Right cardiac atrium (tissue), 5 donors: ENCODE results near the gene C17orf114.

Experiments used
- ATAC-seq, 2 donors: fragments of 200-7000 bp; cut with Tn5 transposase; one replicate each; pipeline versions ENCODE4 v1.8.0 to v1.9.1; 2020; ENCODE audit warnings: moderate library complexity in 2 of 2, mild to moderate bottlenecking in 1 of 2
- DNase-seq, 3 donors: peaks; one replicate each; pipeline ENCODE4 v3.0.0-alpha.2; 2020
- H3K27ac ChIP-seq: one replicate; pipeline ENCODE4 v1.5.1; 2013; ENCODE audit warnings: mild to moderate bottlenecking, low read length, control low read depth, moderate library complexity
- H3K27me3 ChIP-seq: one replicate; pipeline ENCODE4 v1.6.1; 2013; ENCODE audit not compliant: control insufficient read depth, insufficient read depth
- H3K4me1 ChIP-seq: one replicate; pipeline ENCODE4 v1.6.1; 2013; ENCODE audit warnings: low read length; ENCODE audit not compliant: control insufficient read depth, insufficient read depth
- H3K4me3 ChIP-seq: one replicate; pipeline ENCODE4 v1.5.1; 2013; ENCODE audit warnings: low read length, control low read depth
- H3K9me3 ChIP-seq: one replicate; pipeline ENCODE4 v1.6.1; 2013; ENCODE audit warnings: low read length; ENCODE audit not compliant: control insufficient read depth
- WGBS: extraction: QIAGEN DNeasy Blood & Tissue Kit; methylation state at CpG from one replicate; pipeline ENCODE4 v1.1.7; 2013; 5-methylcytosine and 5-hydroxymethylcytosine counted together
- intact Hi-C, 4 donors: fragments of 100-400 bp; cut with DNase I; formaldehyde crosslinking; loops; one replicate each; pipeline versions ENCODE4 v1.11.0 to v1.14.0; 2022 to 2023
- donor health status: healthy with polysubstance abuse.
- donor health status: DM: no; HTN: yes; CAD: no.
- donor health status: DM: no; HTN: no; CAD: no.
- donor health status: DM: no; HTN: yes; CAD: no; lungs with severe emphysema.
- donor health status: DM: yes; HTN: yes; CAD: no.

Gene C17orf114

DNA sequence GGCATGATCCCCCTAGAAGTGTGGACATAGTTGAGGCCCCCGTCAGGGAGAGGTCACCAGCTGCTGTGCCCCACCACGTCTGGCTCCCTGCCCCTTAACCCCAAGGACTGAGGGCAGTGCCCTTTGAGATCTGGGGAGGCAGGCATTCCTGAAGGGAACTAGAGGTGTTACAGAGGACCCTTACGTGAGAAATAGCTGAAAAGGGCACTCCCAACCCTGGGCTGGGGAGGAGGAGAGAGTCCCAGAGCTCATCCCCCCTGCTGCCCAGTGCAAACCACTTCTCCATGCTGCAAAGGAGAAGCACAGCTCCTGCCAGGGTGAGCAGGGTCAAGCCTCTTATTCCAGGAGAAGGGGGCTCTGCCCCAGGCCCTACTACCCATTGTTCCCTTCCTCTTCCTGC lies 20.7 kb upstream of the C17orf114 start:
- Histone ChIP-seq H3K4me3 (no peak overlapping the region), H3K4me1 (no peaks in the 10 kb centered on the region), H3K27me3 (no peaks in the 10 kb centered on the region), H3K9me3 (no peaks in the 10 kb centered on the region), H3K27ac (no peak overlapping the region)
- no peak for ATAC-seq
- WGBS: 74% methylated on average over 3 of the region's 3 CpGs
- DNase-seq: peak in 1 of 3 donors; percentile 33
- intact Hi-C loops: no loop called here

DNA sequence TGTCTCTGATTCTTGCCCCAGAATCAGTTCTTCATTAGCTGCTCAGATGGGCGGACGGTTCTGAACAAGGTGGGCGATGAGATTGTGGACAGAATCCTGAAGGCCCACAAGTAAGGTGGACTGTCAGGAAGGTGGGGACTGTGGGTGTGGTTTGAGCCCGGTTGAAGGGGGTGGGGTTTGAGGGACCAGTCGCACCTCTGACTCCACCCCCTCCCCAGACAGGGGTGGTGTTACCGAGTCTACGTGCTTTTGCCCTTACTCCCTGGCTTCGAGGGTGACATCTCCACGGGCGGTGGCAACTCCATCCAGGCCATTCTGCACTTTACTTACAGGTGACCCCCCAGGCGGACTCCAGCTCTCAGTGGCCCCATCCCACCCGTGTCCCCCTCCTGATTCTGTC lies 16.1 kb upstream of the C17orf114 start:
- no peaks in the 10 kb centered on the region for H3K27me3 ChIP-seq
- no peaks in the 10 kb centered on the region for H3K9me3 ChIP-seq
- whole genome bisulfite sequencing: 81% methylated on average over 12 of the region's 12 CpGs
- DNase-seq (no peak), ATAC-seq (no peak)
- intact Hi-C loops: no loop called here
- H3K27ac ChIP-seq: no peak overlapping the region
- no peak overlapping the region for H3K4me3 ChIP-seq
- no peaks in the 10 kb centered on the region for H3K4me1 ChIP-seq

DNA sequence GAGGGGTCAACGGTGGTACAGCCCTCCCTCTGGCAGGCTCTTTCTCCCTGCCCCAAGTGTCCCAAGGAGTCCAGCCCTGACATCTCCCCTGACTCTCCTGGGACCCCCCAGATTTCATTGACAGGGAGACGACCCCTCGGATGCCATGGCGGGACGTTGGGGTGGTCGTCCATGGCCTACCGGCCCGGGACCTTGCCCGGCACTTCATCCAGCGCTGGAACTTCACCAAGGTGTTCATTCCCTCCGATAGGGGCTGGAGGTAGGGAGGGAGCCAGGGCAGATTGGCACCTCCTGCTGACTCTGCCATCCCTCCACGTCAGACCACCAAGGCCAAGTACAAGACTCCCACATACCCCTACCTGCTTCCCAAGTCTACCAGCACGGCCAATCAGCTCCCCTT lies 14.7 kb upstream of the C17orf114 start:
- WGBS: 92% methylated on average over 13 of the region's 13 CpGs
- no peak overlapping the region for H3K27ac ChIP-seq
- intact Hi-C loops: no loop called here
- no peaks in the 10 kb centered on the region for H3K4me1 ChIP-seq
- no peaks in the 10 kb centered on the region for H3K27me3 ChIP-seq
- ATAC-seq: no peak
- no peaks in the 10 kb centered on the region for H3K9me3 ChIP-seq
- DNase-seq: no peak
- no peak overlapping the region for H3K4me3 ChIP-seq

DNA sequence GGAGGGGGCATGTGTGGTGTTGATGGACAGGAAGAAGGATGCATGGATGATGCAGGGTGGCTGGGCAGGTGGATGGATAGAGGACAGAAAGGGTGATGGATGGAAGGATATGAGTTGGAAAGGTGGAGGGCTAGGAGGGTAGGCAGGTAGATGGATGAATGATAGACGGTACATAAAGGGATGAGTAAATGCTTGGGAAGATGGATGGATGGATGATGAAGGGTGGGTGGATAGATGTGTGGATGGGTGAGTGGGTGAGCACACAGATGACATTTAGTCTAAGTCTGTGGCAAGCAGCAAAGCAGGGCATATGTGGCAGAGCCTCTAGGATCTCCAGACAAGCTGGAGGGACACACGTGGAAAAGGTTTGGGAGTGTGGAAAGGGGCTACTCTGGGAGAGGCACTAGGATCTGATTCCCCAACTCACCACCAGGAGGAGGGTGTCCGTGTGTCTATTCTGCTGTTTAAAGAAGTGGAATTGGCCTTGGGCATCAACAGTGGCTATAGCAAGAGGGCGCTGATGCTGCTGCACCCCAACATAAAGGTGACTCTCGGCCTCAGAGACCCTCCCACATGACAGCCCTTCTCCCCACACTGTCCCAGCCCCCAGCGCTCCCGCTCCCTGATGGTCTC lies 13.0 kb upstream of the C17orf114 start:
- Histone ChIP-seq H3K4me1 (no peaks in the 10 kb centered on the region), H3K27ac (no peak overlapping the region), H3K27me3 (no peaks in the 10 kb centered on the region), H3K4me3 (no peak overlapping the region), H3K9me3 (no peaks in the 10 kb centered on the region)
- no peak for ATAC-seq
- WGBS: 88% methylated on average over 7 of the region's 7 CpGs
- intact Hi-C loops: no loop called here
- peak in 1 of 3 donors; percentile 14 for DNase-seq

DNA sequence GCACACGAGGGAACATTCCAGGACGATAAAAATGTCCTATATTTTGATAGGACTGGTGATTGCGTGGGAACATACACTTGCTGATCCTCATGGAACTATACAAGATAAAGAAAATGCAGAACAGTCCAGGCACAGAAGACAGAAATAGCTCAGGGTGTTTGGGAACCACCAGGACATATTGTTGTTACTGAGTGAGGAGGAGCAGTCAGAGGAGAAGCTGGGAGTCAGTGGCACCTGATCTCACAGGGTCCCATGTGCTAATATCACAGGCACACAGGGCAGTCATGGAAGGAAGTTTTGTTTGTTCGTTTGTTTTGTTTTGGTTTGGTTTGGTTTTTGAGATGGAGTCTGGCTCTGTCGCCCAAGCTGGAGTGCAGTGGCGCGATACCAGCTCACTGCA lies 10.6 kb upstream of the C17orf114 start:
- Histone ChIP-seq H3K27me3 (no peaks in the 10 kb centered on the region), H3K27ac (peak overlapping the region; percentile 20), H3K4me3 (no peak overlapping the region), H3K9me3 (no peaks in the 10 kb centered on the region), H3K4me1 (peaks cover 6% of the 10 kb centered on the region)
- WGBS: 75% methylated on average over 7 of the region's 7 CpGs
- intact Hi-C loops: no loop called here
- DNase-seq (no peak), ATAC-seq (peak; percentile 22 to 50)

DNA sequence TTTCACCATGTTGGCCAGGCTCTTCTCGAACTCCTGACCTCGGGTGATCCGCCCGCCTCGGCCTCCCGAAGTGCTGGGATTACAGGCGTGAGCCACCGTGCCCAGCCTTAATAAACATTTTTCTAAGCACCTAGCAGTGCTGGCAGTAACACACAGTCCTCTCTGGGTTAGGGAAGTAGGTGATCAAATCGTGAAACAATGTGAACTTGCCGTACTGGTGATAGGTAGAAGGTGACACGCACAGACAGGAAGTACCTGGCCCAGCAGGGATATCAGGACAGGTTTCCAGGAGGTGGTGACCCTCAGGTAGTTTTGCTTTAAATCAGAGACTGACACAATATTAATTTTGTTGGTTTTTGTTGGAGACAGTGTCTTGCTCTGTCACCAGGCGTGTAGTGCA lies 9.3 kb upstream of the C17orf114 start:
- no peak overlapping the region for H3K4me3 ChIP-seq
- intact Hi-C loops: no loop called here
- ATAC-seq (no peak), DNase-seq (peak in 1 of 3 donors; percentile 25)
- 95% methylated on average over 12 of the region's 12 CpGs for WGBS
- peaks cover 7% of the 10 kb centered on the region for H3K4me1 ChIP-seq
- H3K27me3 ChIP-seq: no peaks in the 10 kb centered on the region
- no peak overlapping the region for H3K27ac ChIP-seq
- no peaks in the 10 kb centered on the region for H3K9me3 ChIP-seq

DNA sequence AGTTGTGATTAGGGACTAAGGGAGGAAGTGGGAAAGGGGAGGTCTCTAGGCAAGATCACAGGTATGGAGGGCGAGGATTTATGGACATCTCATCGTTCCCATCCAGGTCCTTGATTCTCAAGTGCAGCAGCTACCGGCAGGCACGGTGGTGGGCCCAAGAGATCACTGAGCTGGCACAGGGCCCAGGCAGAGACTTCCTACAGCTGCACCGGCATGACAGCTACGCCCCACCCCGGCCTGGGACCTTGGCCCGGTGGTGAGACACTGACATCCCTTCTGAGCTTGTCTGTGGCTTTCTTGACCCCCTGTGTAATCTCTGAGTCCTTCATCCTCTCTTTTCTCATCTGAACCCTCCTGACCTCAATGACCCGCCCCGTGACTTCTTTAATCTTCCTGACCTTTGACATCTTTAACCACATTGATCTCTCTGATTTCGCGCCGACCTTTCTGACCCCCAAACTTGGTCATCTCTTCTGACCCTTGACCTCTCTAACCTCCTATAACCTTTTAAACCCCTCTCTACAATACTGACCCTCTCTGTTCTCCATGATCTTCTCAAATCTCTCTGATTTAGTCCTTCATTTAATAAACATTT lies 8.7 kb upstream of the C17orf114 start:
- 62% methylated on average over 13 of the region's 13 CpGs for WGBS
- no peaks in the 10 kb centered on the region for H3K9me3 ChIP-seq
- no peak overlapping the region for H3K27ac ChIP-seq
- ATAC-seq (no peak), DNase-seq (peak in 1 of 3 donors; percentile 61)
- no peak overlapping the region for H3K4me3 ChIP-seq
- H3K4me1 ChIP-seq: peaks cover 7% of the 10 kb centered on the region
- no peaks in the 10 kb centered on the region for H3K27me3 ChIP-seq
- intact Hi-C loops: no loop called here

DNA sequence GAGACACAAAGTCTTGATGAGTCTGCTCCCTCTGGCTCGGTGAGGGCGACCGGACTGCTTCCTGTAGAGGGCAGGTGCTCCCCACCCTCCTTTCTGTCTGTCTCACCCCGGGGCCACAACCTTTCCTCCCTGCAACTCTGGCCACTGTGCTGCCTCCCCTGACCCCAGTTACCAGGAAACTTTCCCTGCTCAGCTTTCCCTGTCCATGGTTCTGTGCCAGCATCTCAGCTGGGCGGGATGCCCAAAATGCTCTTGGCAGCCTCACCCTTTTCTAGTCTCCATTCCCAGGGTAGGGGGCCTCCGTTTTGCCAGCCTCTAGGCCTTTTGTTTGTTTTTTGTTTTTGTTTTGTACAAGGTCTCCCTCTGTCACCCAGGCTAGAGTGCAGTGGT lies 6.2 kb upstream of the C17orf114 start:
- Histone ChIP-seq H3K9me3 (no peaks in the 10 kb centered on the region), H3K27ac (no peak overlapping the region), H3K4me1 (peaks cover 7% of the 10 kb centered on the region), H3K27me3 (no peaks in the 10 kb centered on the region), H3K4me3 (no peak overlapping the region)
- intact Hi-C loops: no loop called here
- DNase-seq (peak; percentile 59 to 87 (median 83)), ATAC-seq (peak; percentile 14 to 28)
- WGBS: 43% methylated on average over 6 of the region's 6 CpGs

DNA sequence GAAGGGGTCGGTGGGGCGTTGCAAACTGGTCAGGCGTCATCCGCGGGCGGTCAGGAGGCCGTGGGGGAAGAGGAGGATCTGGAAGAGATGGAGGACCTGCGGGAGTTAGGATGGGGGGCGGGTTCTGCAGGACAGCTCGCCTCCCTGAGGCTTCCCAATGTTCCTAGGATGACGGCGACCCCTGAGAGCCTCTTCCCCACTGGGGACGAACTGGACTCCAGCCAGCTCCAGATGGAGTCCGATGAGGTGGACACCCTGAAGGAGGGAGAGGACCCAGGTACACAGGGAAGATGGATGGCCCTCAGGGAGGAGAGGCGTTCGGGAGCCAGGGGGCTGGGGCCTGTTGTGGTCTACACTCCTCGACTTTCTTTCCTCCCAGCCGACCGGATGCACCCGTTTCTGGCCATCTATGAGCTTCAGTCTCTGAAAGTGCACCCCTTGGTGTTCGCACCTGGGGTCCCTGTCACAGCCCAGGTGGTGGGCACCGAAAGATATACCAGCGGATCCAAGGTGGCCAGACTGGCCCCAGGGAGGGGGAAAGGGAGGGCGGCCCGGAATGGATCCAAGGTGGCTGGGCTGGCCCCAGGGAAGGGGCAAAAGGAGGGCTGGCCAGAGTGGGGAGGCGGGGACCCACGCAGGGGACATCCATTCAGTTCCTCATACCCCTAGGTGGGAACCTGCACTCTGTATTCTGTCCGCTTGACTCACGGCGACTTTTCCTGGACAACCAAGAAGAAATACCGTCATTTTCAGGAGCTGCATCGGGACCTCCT lies 5.7 kb upstream of the C17orf114 start:
- peaks cover 7% of the 10 kb centered on the region for H3K4me1 ChIP-seq
- WGBS: 34% methylated on average over 32 of the region's 32 CpGs
- DNase-seq: peak in 2 of 3 donors; percentile 53 to 69
- no peak overlapping the region for H3K27ac ChIP-seq
- no peaks in the 10 kb centered on the region for H3K9me3 ChIP-seq
- ATAC-seq: peak; percentile 5 to 21
- no peaks in the 10 kb centered on the region for H3K27me3 ChIP-seq
- H3K4me3 ChIP-seq: peak overlapping the region; percentile 96
- intact Hi-C loops: no loop called here

DNA sequence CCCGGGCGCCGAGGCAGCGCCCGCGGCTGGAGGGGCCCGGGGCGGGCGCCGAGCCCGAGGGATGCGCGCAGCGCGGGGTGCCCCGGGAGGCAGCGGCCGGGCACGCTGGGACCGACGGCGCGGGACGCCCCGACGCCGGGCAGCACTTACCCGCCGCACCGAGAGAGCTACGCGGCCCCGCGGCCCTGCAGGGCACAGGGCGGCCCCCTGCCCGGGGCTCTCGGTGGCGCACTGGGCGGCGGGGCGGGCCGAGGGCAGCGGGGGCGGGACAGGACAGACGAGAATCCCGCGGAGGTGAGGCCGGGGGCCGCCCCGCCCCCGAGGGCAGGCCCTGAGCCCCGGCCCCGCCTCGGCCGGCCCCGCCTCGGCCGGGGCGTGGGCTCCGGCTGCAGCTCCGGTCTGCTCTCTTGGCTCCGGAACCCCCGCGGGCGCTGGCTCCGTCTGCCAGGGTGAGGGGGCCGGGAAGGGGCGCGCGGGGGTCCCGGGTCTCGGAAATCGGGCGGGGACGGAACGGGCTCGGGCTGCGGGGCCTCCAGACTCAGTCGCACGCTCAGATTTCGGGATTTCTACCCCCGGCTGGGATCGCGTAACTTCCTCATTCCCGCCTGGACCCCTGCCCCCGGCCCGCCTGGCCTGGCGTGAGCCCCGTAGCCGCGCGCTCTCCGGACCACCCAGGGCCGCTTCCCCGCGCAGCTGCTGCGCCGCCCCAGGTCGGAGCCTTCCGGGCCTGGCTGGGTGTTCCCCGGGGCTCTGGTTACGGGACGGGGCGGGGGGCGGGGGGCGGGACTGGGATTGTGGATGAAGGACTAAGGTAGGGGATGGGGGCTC lies 4.9 kb upstream of the C17orf114 start, which contains the start of gene PLD2:
Gene PLD2 (plus strand): TSS at position 376 of the 828 bp plus-strand sequence. CDS start 621 bp downstream, outside the sequence.
- Histone ChIP-seq H3K4me3 (peak within 1 kb of the TSS; percentile 96), H3K27me3 (no peaks in the 10 kb centered on the region), H3K9me3 (no peaks in the 10 kb centered on the region), H3K4me1 (peaks cover 7% of the 10 kb centered on the region), H3K27ac (peak within 1 kb of the TSS; percentile 18)
- WGBS: under 1% methylated on average over 106 of the region's 106 CpGs
- DNase-seq (peak; percentile 87 to 96 (median 95)), ATAC-seq (peak; percentile 98)
- intact Hi-C loops: no loop called here

DNA sequence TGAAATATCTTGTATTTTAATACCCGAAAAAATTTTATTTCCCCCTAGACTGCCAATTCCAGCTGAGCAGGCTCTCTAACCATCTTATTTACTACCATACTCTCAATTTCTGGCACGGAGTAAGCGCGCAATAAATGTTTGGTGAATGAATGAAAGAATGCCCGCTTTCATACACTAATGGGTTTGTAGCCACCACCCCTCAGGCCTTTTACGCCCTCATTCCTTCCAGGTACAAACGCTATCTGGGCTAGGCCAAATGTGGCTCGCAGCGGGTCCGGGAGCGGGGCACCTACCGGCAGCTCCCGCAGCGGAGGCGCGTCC lies 4.3 kb upstream of the C17orf114 start:
- DNase-seq (no peak), ATAC-seq (no peak)
- peak overlapping the region; percentile 96 for H3K4me3 ChIP-seq
- no peak overlapping the region for H3K27ac ChIP-seq
- H3K27me3 ChIP-seq: no peaks in the 10 kb centered on the region
- intact Hi-C loops: no loop called here
- H3K4me1 ChIP-seq: peaks cover 7% of the 10 kb centered on the region
- H3K9me3 ChIP-seq: no peaks in the 10 kb centered on the region
- 3% methylated on average over 16 of the region's 16 CpGs for WGBS
